Measurements from ENCODE around the gene MAST4. TPM values are rescaled to one million over a fixed set of nuclear protein-coding genes. Genes with fewer than 3 reads are reported as not detected.

The MAST4 gene
- total and polyA plus RNA-seq, 4 donors, result 3.7 to 9.5 (median 6.5) TPM

DNA sequence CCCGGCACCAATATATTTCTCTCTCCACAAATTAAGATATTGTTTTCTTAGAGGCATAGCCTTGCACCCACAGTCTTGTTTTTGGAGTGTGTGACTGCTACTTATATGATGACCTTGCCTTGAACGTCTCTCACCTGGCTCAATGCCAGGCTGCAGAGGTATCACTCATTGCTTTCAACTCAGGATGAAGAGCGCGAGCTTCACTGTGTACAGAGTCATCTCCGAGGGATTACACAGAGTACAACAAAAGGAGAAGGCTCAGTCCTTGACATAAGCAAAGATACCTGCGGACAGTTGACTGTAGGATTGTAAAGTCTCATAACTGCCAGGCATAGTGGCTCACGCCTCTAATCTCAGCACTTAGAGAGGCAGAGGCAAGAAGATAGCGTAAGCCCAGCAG, 546.6 kb downstream of the MAST4 start:
- Histone ChIP-seq H3K4me3 (ENCODE audit: low read depth in 1 of 3, low read length in 3 of 3) (no peak overlapping the region), H3K27me3 (ENCODE audit: control insufficient read depth in 4 of 4, insufficient read depth in 4 of 4, low read length in 3 of 4) (no peaks in the 10 kb centered on the region), H3K36me3 (ENCODE audit: control insufficient read depth in 4 of 4, insufficient read depth in 3 of 4, low read depth in 1 of 4, low read length in 3 of 4) (peaks cover 3 to 43% (median 13%) of the 10 kb centered on the region in 4 donors), H3K27ac (ENCODE audit: low read depth in 1 of 2, low read length in 2 of 2) (no peak overlapping the region), H3K9me3 (ENCODE audit: control insufficient read depth in 4 of 4, low read length in 3 of 4) (no peaks in the 10 kb centered on the region), H3K9ac (ENCODE audit: low read depth in 1 of 2, low read length in 2 of 2) (no peak overlapping the region), H3K4me1 (ENCODE audit: control insufficient read depth in 4 of 4, insufficient read depth in 4 of 4, low read length in 3 of 4) (peaks cover 0 to 28% (median 17%) of the 10 kb centered on the region in 4 donors)
- DNase-seq (ENCODE audit: low spot score), result no peak
- 81% methylated on average over 8 of the region's 8 CpGs for WGBS
- no peak for TF ChIP-seq EGR1 (IDR thresholded peaks at IDR 0.05; ENCODE audit: low read depth in 2 of 2)
- TF ChIP-seq YY1 (IDR thresholded peaks at IDR 0.05), result no peak
- TF ChIP-seq, protein P1, sequence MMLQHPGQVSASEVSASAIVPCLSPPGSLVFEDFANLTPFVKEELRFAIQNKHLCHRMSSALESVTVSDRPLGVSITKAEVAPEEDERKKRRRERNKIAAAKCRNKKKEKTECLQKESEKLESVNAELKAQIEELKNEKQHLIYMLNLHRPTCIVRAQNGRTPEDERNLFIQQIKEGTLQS (IDR thresholded peaks at IDR 0.05), result no peak
- TF ChIP-seq GABPA (IDR thresholded peaks at IDR 0.05 in 1 of 2, conservative IDR thresholded peaks at IDR 0.05 in 1 of 2), result no peak
- TF ChIP-seq FOXA1 (IDR thresholded peaks at IDR 0.05), result no peak
- TF ChIP-seq TAF1 (conservative IDR thresholded peaks at IDR 0.05), result no peak
- no peak for TF ChIP-seq JUND (IDR thresholded peaks at IDR 0.05)
- TF ChIP-seq, protein P2, sequence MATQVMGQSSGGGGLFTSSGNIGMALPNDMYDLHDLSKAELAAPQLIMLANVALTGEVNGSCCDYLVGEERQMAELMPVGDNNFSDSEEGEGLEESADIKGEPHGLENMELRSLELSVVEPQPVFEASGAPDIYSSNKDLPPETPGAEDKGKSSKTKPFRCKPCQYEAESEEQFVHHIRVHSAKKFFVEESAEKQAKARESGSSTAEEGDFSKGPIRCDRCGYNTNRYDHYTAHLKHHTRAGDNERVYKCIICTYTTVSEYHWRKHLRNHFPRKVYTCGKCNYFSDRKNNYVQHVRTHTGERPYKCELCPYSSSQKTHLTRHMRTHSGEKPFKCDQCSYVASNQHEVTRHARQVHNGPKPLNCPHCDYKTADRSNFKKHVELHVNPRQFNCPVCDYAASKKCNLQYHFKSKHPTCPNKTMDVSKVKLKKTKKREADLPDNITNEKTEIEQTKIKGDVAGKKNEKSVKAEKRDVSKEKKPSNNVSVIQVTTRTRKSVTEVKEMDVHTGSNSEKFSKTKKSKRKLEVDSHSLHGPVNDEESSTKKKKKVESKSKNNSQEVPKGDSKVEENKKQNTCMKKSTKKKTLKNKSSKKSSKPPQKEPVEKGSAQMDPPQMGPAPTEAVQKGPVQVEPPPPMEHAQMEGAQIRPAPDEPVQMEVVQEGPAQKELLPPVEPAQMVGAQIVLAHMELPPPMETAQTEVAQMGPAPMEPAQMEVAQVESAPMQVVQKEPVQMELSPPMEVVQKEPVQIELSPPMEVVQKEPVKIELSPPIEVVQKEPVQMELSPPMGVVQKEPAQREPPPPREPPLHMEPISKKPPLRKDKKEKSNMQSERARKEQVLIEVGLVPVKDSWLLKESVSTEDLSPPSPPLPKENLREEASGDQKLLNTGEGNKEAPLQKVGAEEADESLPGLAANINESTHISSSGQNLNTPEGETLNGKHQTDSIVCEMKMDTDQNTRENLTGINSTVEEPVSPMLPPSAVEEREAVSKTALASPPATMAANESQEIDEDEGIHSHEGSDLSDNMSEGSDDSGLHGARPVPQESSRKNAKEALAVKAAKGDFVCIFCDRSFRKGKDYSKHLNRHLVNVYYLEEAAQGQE (IDR thresholded peaks at IDR 0.05), result no peak
- TF ChIP-seq, protein P3, sequence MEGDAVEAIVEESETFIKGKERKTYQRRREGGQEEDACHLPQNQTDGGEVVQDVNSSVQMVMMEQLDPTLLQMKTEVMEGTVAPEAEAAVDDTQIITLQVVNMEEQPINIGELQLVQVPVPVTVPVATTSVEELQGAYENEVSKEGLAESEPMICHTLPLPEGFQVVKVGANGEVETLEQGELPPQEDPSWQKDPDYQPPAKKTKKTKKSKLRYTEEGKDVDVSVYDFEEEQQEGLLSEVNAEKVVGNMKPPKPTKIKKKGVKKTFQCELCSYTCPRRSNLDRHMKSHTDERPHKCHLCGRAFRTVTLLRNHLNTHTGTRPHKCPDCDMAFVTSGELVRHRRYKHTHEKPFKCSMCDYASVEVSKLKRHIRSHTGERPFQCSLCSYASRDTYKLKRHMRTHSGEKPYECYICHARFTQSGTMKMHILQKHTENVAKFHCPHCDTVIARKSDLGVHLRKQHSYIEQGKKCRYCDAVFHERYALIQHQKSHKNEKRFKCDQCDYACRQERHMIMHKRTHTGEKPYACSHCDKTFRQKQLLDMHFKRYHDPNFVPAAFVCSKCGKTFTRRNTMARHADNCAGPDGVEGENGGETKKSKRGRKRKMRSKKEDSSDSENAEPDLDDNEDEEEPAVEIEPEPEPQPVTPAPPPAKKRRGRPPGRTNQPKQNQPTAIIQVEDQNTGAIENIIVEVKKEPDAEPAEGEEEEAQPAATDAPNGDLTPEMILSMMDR (IDR thresholded peaks at IDR 0.05; ENCODE audit: low read depth, low read length, missing input control), result no peak
- TF ChIP-seq HNF4G (IDR thresholded peaks at IDR 0.05), result no peak

DNA sequence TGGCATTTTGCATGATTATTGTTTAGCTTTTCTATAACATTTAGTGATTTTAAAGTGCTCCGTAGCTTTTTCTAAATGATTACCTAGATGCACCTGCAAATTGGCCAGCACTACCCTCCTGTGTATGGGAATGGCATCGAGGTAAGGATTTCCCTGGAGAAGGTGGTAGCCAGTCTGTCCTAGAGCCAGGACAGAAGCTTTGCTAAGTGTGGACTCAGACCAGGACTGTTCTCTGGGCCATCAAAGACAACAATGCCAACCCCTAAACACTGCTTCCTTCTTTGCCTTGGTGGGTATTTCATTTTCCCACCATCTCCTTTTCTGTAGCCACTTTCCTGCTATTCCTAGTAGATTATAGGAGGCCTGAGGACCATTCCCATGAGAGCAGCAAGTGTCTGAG, 547.4 kb downstream of the MAST4 start:
- Histone ChIP-seq H3K27me3 (ENCODE audit: control insufficient read depth in 4 of 4, insufficient read depth in 4 of 4, low read length in 3 of 4) (no peaks in the 10 kb centered on the region), H3K36me3 (ENCODE audit: control insufficient read depth in 4 of 4, insufficient read depth in 3 of 4, low read depth in 1 of 4, low read length in 3 of 4) (peaks cover 3 to 43% (median 12%) of the 10 kb centered on the region in 4 donors), H3K9ac (ENCODE audit: low read depth in 1 of 2, low read length in 2 of 2) (no peak overlapping the region), H3K4me3 (ENCODE audit: low read depth in 1 of 3, low read length in 3 of 3) (no peak overlapping the region), H3K27ac (ENCODE audit: low read depth in 1 of 2, low read length in 2 of 2) (peak overlapping the region; percentile 24 to 39), H3K4me1 (ENCODE audit: control insufficient read depth in 4 of 4, insufficient read depth in 4 of 4, low read length in 3 of 4) (peaks cover 0 to 28% (median 17%) of the 10 kb centered on the region in 4 donors), H3K9me3 (ENCODE audit: control insufficient read depth in 4 of 4, low read length in 3 of 4) (no peaks in the 10 kb centered on the region)
- TF ChIP-seq FOXA1 (IDR thresholded peaks at IDR 0.05) (no peak), TAF1 (conservative IDR thresholded peaks at IDR 0.05) (no peak), HNF4G (IDR thresholded peaks at IDR 0.05) (no peak), SP1 (IDR thresholded peaks at IDR 0.05) (no peak), YY1 (IDR thresholded peaks at IDR 0.05) (no peak), NR2F2 (IDR thresholded peaks at IDR 0.05) (no peak), HNF4A (conservative IDR thresholded peaks at IDR 0.05) (no peak), JUND (IDR thresholded peaks at IDR 0.05) (no peak), FOXA2 (IDR thresholded peaks at IDR 0.05) (no peak), GABPA (IDR thresholded peaks at IDR 0.05 in 1 of 2, conservative IDR thresholded peaks at IDR 0.05 in 1 of 2) (no peak), RAD21 (IDR thresholded peaks at IDR 0.05) (no peak), EGR1 (IDR thresholded peaks at IDR 0.05; ENCODE audit: low read depth in 2 of 2) (no peak)
- TF ChIP-seq, protein P2 (IDR thresholded peaks at IDR 0.05), result no peak
- TF ChIP-seq, protein P4, sequence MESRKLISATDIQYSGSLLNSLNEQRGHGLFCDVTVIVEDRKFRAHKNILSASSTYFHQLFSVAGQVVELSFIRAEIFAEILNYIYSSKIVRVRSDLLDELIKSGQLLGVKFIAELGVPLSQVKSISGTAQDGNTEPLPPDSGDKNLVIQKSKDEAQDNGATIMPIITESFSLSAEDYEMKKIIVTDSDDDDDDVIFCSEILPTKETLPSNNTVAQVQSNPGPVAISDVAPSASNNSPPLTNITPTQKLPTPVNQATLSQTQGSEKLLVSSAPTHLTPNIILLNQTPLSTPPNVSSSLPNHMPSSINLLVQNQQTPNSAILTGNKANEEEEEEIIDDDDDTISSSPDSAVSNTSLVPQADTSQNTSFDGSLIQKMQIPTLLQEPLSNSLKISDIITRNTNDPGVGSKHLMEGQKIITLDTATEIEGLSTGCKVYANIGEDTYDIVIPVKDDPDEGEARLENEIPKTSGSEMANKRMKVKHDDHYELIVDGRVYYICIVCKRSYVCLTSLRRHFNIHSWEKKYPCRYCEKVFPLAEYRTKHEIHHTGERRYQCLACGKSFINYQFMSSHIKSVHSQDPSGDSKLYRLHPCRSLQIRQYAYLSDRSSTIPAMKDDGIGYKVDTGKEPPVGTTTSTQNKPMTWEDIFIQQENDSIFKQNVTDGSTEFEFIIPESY (IDR thresholded peaks at IDR 0.05), result no peak
- TF ChIP-seq, protein P3 (IDR thresholded peaks at IDR 0.05; ENCODE audit: low read depth, low read length, missing input control), result no peak
- TF ChIP-seq, protein P5, sequence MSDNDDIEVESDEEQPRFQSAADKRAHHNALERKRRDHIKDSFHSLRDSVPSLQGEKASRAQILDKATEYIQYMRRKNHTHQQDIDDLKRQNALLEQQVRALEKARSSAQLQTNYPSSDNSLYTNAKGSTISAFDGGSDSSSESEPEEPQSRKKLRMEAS (IDR thresholded peaks at IDR 0.05), result no peak
- TF ChIP-seq, protein P1 (IDR thresholded peaks at IDR 0.05), result no peak
- DNase-seq (ENCODE audit: low spot score), result no peak
- 59% methylated on average over 2 of the region's 2 CpGs for WGBS

All from liver (tissue), 9 donors.